Mammary epithelial cell (primary cell): ENCODE results near the gene PTPN6.

Experiments
- EZH2 ChIP-seq: IDR thresholded peaks from 2 replicates; pipeline ENCODE4 v1.6.1; 2012; ENCODE audit warnings: low read length, inconsistent platforms, borderline replicate concordance
- TF ChIP-seq, protein P1 (sequence below), 2 donors: IDR thresholded peaks in 1 of 2; conservative IDR thresholded peaks in 1 of 2; 2 replicates each; pipeline ENCODE4 v1.5.1; 2011 to 2012; ENCODE audit warnings: inconsistent platforms in 2 of 2, low read length in 2 of 2, mild to moderate bottlenecking in 2 of 2, control low read depth in 1 of 2, low read depth in 1 of 2; ENCODE audit not compliant: insufficient read depth in 1 of 2; ENCODE audit errors: extremely low read depth in 1 of 2

DNA sequence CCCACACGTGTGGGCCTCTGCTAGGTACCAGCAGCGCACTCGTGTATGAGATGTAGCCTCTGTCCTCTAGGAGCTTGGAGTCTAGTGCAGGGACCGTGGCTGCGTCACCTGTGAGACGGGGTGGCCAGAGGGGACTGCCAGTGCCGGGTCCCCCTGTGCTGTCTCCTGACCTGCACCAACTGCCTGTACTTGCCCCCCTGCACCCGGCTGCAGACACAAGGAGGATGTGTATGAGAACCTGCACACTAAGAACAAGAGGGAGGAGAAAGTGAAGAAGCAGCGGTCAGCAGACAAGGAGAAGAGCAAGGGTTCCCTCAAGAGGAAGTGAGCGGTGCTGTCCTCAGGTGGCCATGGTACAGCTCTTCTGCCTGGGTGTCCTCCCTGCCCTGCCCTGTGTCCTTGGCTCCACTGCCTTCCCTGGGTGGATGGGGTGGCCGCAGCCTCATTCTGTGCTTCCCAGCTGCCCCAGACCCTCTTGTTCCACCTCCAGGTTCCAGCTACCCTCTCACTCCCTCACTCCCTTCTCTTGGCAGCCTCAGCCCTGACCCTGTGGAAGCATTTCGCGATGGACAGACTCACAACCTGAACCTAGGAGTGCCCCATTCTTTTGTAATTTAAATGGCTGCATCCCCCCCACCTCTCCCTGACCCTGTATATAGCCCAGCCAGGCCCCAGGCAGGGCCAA is 9.6 kb downstream of the PTPN6 start:
- TF ChIP-seq, protein P1, sequence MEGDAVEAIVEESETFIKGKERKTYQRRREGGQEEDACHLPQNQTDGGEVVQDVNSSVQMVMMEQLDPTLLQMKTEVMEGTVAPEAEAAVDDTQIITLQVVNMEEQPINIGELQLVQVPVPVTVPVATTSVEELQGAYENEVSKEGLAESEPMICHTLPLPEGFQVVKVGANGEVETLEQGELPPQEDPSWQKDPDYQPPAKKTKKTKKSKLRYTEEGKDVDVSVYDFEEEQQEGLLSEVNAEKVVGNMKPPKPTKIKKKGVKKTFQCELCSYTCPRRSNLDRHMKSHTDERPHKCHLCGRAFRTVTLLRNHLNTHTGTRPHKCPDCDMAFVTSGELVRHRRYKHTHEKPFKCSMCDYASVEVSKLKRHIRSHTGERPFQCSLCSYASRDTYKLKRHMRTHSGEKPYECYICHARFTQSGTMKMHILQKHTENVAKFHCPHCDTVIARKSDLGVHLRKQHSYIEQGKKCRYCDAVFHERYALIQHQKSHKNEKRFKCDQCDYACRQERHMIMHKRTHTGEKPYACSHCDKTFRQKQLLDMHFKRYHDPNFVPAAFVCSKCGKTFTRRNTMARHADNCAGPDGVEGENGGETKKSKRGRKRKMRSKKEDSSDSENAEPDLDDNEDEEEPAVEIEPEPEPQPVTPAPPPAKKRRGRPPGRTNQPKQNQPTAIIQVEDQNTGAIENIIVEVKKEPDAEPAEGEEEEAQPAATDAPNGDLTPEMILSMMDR (conservative IDR thresholded peaks at IDR 0.05 in 1 of 2, IDR thresholded peaks at IDR 0.05 in 1 of 2; ENCODE audit: extremely low read depth in 1 of 2, insufficient read depth in 1 of 2, low read depth in 1 of 2, low read length in 2 of 2), result peak in 1 of 2 donors; percentile 16
- no peak for TF ChIP-seq EZH2
